Measurements from ENCODE around the gene ARID3A. TPM values are rescaled to one million over a fixed set of nuclear protein-coding genes. Genes with fewer than 3 reads are reported as not detected.

The ARID3A gene
- total RNA-seq, 1 experiment from 2014 or later = 10.2 TPM

DNA sequence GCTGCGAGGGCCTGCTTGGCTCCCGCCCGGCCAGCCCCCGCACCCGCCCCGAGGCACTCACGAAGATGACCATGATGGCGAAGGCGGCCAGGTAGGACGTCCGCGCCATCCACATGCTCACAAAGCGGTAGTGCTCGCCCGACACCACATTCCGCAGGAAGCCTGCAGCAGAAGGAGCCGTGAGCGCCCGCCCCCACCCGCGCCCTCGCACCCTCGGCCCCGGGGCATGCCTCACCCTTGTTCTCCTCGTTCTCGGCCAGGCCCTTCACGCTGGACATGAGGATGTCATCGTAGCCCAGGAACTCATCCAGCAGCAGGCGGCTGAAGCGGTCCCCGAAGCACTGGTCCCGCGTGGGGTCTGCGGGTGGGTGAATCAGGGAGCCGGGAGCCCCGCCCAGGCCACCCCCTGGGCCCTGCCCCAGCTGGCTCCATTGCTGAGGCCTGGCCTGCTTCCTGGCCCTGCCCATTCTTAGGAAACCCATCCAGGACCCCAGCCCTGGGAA lies 86.0 kb downstream of the ARID3A start:
- Mint-ChIP-seq H3K36me3 (ENCODE audit: insufficient read depth, unreplicated experiment) (peaks cover 30% of the 10 kb centered on the region), H3K27ac (ENCODE audit: low read depth, unreplicated experiment) (no peak overlapping the region), H3K27me3 (ENCODE audit: insufficient read depth, unreplicated experiment) (no peaks in the 10 kb centered on the region), H3K4me3 (ENCODE audit: unreplicated experiment) (no peak overlapping the region), H3K9me3 (ENCODE audit: unreplicated experiment) (no peaks in the 10 kb centered on the region), H3K4me1 (ENCODE audit: insufficient read depth, unreplicated experiment) (peaks cover 4% of the 10 kb centered on the region)
- intact Hi-C loops (cut with micrococcal nuclease) = no loop called here
- DNase-seq (ENCODE audit: unreplicated experiment) = no peak
- BruUV-seq (replicated peaks) = no TSS peak
- TF ChIP-seq, protein P1, sequence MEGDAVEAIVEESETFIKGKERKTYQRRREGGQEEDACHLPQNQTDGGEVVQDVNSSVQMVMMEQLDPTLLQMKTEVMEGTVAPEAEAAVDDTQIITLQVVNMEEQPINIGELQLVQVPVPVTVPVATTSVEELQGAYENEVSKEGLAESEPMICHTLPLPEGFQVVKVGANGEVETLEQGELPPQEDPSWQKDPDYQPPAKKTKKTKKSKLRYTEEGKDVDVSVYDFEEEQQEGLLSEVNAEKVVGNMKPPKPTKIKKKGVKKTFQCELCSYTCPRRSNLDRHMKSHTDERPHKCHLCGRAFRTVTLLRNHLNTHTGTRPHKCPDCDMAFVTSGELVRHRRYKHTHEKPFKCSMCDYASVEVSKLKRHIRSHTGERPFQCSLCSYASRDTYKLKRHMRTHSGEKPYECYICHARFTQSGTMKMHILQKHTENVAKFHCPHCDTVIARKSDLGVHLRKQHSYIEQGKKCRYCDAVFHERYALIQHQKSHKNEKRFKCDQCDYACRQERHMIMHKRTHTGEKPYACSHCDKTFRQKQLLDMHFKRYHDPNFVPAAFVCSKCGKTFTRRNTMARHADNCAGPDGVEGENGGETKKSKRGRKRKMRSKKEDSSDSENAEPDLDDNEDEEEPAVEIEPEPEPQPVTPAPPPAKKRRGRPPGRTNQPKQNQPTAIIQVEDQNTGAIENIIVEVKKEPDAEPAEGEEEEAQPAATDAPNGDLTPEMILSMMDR (IDR thresholded peaks at IDR 0.05; ENCODE audit: unreplicated experiment) = no peak
- ChIA-PET CTCF (interaction anchor here (1.4 kb wide), 1 partner anchor 8 kb away, joined by 5 read pairs; no protein-coding TSS in a partner anchor), POLR2A (no interaction called here)

DNA sequence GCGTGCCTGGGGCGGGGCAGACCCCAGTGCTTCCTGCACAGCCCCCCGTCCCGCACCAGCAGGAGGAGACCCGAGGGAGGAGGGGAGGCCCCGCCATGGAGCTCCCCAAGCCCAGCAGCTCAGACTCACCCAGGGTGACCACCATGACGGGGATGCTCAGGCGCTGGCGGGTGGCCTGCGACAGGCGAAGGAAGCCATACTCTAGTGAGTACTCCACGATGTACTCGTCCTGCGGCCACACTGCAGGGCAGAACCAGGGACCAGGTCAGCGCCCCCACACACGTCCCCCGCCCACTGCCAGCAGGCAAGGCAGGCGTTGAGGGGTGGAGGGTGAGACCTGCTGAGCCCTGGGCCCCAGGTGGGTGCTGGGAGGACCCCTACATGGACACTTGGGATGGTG lies 86.5 kb downstream of the ARID3A start:
- no peaks in the 10 kb centered on the region for H3K9me3 Mint-ChIP-seq (ENCODE audit: unreplicated experiment)
- ChIA-PET POLR2A (no interaction called here), CTCF (interaction anchor here (1.4 kb wide), 1 partner anchor 8 kb away, joined by 5 read pairs; no protein-coding TSS in a partner anchor)
- BruUV-seq (replicated peaks) = no TSS peak
- TF ChIP-seq, protein P1 (IDR thresholded peaks at IDR 0.05; ENCODE audit: unreplicated experiment) = no peak
- H3K27ac Mint-ChIP-seq (ENCODE audit: low read depth, unreplicated experiment) = no peak overlapping the region
- H3K4me3 Mint-ChIP-seq (ENCODE audit: unreplicated experiment) = no peak overlapping the region
- H3K36me3 Mint-ChIP-seq (ENCODE audit: insufficient read depth, unreplicated experiment) = peaks cover 35% of the 10 kb centered on the region
- intact Hi-C loops (cut with micrococcal nuclease) = no loop called here
- no peak for DNase-seq (ENCODE audit: unreplicated experiment)
- peaks cover 9% of the 10 kb centered on the region for H3K4me1 Mint-ChIP-seq (ENCODE audit: insufficient read depth, unreplicated experiment)
- no peaks in the 10 kb centered on the region for H3K27me3 Mint-ChIP-seq (ENCODE audit: insufficient read depth, unreplicated experiment)

DNA sequence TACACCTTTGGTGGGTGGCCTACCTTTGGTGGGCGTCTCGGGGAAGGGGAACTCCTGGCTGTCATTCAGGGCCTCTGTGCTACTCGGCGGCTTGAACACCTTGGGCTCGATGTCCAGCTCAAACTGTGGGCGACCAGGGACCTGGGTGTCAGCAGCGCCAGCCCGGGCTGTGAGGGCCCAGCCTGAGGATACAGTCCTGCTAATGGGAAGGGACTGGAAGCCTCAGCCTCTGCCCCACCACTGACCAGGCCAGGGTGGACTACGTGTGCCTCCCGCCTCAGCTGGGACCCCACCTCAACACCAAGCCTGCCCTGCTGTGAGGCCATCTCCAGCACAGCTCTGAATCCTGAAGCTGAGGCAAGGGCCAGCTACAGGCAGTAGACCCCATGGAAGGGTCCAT lies 87.4 kb downstream of the ARID3A start:
- Mint-ChIP-seq H3K27ac (ENCODE audit: low read depth, unreplicated experiment) (no peak overlapping the region), H3K27me3 (ENCODE audit: insufficient read depth, unreplicated experiment) (no peaks in the 10 kb centered on the region), H3K4me3 (ENCODE audit: unreplicated experiment) (no peak overlapping the region), H3K9me3 (ENCODE audit: unreplicated experiment) (no peaks in the 10 kb centered on the region), H3K36me3 (ENCODE audit: insufficient read depth, unreplicated experiment) (peaks cover 39% of the 10 kb centered on the region), H3K4me1 (ENCODE audit: insufficient read depth, unreplicated experiment) (peaks cover 17% of the 10 kb centered on the region)
- intact Hi-C loops (cut with micrococcal nuclease) = no loop called here
- ChIA-PET POLR2A (no interaction called here), CTCF (interaction anchor here (0.9 to 1.4 kb wide), 2 partner anchors 9 to 31 kb away, joined by 3 to 5 read pairs; no protein-coding TSS in a partner anchor)
- no peak for DNase-seq (ENCODE audit: unreplicated experiment)
- TF ChIP-seq, protein P1 (IDR thresholded peaks at IDR 0.05; ENCODE audit: unreplicated experiment) = no peak
- no TSS peak for BruUV-seq (replicated peaks)

DNA sequence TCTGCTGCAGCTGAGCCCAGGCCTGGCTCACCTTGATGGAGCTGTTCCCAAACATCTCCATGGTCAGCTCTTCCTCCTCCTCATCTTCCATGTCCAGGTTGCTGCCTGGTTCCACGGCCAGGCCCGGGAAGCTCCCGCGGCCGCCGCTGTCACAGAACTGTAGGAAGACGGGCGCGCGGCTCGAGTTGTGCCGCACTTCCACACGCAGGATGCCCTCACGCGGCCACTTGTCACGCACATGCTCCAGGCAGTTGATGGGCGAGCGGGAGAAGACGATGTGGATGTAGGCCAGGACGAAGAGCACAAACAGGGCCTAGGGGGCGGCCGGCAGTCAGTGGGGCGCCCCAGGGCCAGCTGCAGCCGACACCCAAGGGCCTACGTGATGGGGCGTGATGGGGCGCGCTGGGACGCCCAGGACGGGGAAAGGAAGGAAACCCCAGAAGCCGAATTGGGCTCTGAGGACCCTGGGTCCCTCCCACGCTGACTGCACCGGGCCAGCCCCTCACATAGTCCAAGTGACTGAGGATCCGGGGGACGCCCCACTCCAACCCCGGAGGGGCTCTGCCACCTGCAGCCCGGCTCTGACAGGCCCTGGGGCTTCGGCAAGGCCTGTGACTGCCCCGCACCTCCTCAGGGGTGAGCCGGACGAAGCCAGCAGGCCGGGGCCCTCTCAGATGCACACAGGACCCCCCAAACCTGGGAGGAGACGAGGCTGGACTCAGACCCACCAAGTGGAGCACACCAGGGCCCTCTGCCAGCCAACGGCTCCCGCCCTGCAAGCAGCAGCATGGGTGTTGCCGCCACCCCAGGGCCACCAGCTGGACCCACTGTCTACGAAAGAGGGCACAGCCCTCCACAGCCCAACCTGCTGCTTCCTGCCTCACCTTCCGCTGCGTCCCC lies 88.6 kb downstream of the ARID3A start:
- BruUV-seq (replicated peaks) = no TSS peak
- DNase-seq (ENCODE audit: unreplicated experiment) = no peak
- ChIA-PET POLR2A (interaction anchor here (0.7 kb wide), 1 partner anchor 13 kb away, joined by 3 read pairs; no protein-coding TSS in a partner anchor), CTCF (interaction anchor here (0.7 kb wide), 1 partner anchor 359 kb away, joined by 4 read pairs; no protein-coding TSS in a partner anchor)
- intact Hi-C loops (cut with micrococcal nuclease) = no loop called here
- H3K4me3 Mint-ChIP-seq (ENCODE audit: unreplicated experiment) = no peak overlapping the region
- H3K4me1 Mint-ChIP-seq (ENCODE audit: insufficient read depth, unreplicated experiment) = peaks cover 17% of the 10 kb centered on the region
- TF ChIP-seq, protein P1 (IDR thresholded peaks at IDR 0.05; ENCODE audit: unreplicated experiment) = no peak
- no peaks in the 10 kb centered on the region for H3K9me3 Mint-ChIP-seq (ENCODE audit: unreplicated experiment)
- no peak overlapping the region for H3K27ac Mint-ChIP-seq (ENCODE audit: low read depth, unreplicated experiment)
- H3K27me3 Mint-ChIP-seq (ENCODE audit: insufficient read depth, unreplicated experiment) = no peaks in the 10 kb centered on the region
- H3K36me3 Mint-ChIP-seq (ENCODE audit: insufficient read depth, unreplicated experiment) = peaks cover 39% of the 10 kb centered on the region
